ENCODE measurements around the gene ZC3H12D. TPM values are rescaled to one million over a fixed set of nuclear protein-coding genes. Genes with fewer than 3 reads are reported as not detected.
A peak's percentile ranks its signal among the peaks of the same experiment; 100 is the strongest.

ZC3H12D gene
- total and polyA plus RNA-seq, 2 of the 13 experiments (the other 11 are each of a cell fraction or from before 2014, with no cell fraction given): 1.2 to 2.7 TPM

- H3K9me3 ChIP-seq (ENCODE audit: low read length): no peaks in the 10 kb centered on the region
- no peak overlapping the region for H2AFZ ChIP-seq (ENCODE audit: low read length)
- H3K27ac ChIP-seq (ENCODE audit: extremely low read length, insufficient read depth, low read length): no peak overlapping the region
- peaks cover 17% of the 10 kb centered on the region for H3K4me1 ChIP-seq (ENCODE audit: insufficient read depth, low read length)
- no peaks in the 10 kb centered on the region for H3K79me2 ChIP-seq (ENCODE audit: insufficient read depth, low read length)
- no peak overlapping the region for H3K4me2 ChIP-seq (ENCODE audit: low read depth, low read length)
- ChIA-PET CTCF (ENCODE audit: low intra/inter-chr PET ratio, low total read pairs) (no interaction called here), POLR2A (no interaction called here)
- ATAC-seq (peak; percentile 6; the same call in 1 of the 3 replicates), DNase-seq (ENCODE audit: low spot score) (no peak), FAIRE-seq (no peak)
- no peaks in the 10 kb centered on the region for H3K36me3 ChIP-seq (replicated peaks in 1 of 2; ENCODE audit: control insufficient read depth in 1 of 2, insufficient read depth in 2 of 2, low read length in 2 of 2)
- no peaks in the 10 kb centered on the region for H3K27me3 ChIP-seq (ENCODE audit: control insufficient read depth in 1 of 2, insufficient read depth in 2 of 2, low read length in 2 of 2)
- no peak overlapping the region for H3K4me3 ChIP-seq (replicated peaks in 1 of 3; ENCODE audit: insufficient read depth in 1 of 3, low read depth in 2 of 3, low read length in 3 of 3)
- no TSS peak for BruUV-seq (replicated peaks)
- in situ Hi-C loops (cut with HindIII; ENCODE audit: extremely low pct_ligation_motif_present, low pct_unique_long_range_greater_than_20kb) (loop anchor here (10.0 kb wide), 1 partner anchor 861 kb away; no protein-coding TSS in a partner anchor), intact Hi-C loops (cut with micrococcal nuclease; ENCODE audit: unreplicated experiment) (no loop called here)
- 43% methylated on average over 8 of the region's 13 CpGs for WGBS (ENCODE audit: low lambda C conversion rate)
- H4K20me1 ChIP-seq (ENCODE audit: insufficient read depth, low read length): no peaks in the 10 kb centered on the region
- TF ChIP-seq CREB1 (IDR thresholded peaks at IDR 0.05) (peak; percentile 58; the same call in 1 of the 2 replicates), CREB1 (CRISPR knock-in tag; IDR thresholded peaks at IDR 0.05) (no peak), SIN3B (IDR thresholded peaks at IDR 0.05; ENCODE audit: low read length) (no peak), AKAP8 (CRISPR knock-in tag; IDR thresholded peaks at IDR 0.05) (no peak), PBX2 (CRISPR knock-in tag; IDR thresholded peaks at IDR 0.05) (no peak)
- H3K9ac ChIP-seq (ENCODE audit: insufficient read depth, low read depth, low read length): no peak overlapping the region
Measured at GRCh38 chr6:149435919-149436586, 48.8 kb downstream of the ZC3H12D start.

DNA sequence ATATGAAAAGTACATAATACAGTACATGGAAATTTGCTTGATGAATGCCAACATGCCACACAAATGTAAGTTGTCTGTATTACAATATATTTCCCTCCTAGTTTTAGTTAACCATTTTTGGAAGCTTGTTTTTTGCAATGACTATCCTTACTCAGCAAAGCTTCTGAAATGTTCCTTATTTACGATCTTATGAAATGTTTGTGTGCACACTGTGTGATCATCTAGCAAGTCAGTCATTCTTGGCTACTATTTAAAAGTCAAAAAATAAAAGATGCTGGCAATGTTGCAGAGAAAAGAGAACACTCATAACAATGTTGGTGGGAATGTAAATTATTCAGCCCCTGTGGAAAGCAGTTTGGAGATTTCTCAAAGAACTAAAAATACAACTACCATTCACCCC is 50.9 kb downstream of the ZC3H12D start:
- ChIA-PET CTCF (ENCODE audit: low intra/inter-chr PET ratio, low total read pairs) (interaction anchor here (1.3 kb wide), 1 partner anchor 405 kb away, joined by 3 read pairs; no protein-coding TSS in a partner anchor), POLR2A (no interaction called here)
- no peak for FAIRE-seq
- H3K9me3 ChIP-seq (ENCODE audit: low read length): no peaks in the 10 kb centered on the region
- H3K4me1 ChIP-seq (ENCODE audit: insufficient read depth, low read length): peaks cover 18% of the 10 kb centered on the region
- peaks cover 2 to 9% of the 10 kb centered on the region in 2 experiments; a peak in 4 of 5 replicates for H3K27me3 ChIP-seq (ENCODE audit: control insufficient read depth in 1 of 2, insufficient read depth in 2 of 2, low read length in 2 of 2)
- no TSS peak for BruUV-seq (replicated peaks)
- H4K20me1 ChIP-seq (ENCODE audit: insufficient read depth, low read length): no peaks in the 10 kb centered on the region
- 33% methylated on average over 1 of the region's 1 CpG for WGBS (ENCODE audit: low lambda C conversion rate)
- H3K9ac ChIP-seq (ENCODE audit: insufficient read depth, low read depth, low read length): no peak overlapping the region
- no peaks in the 10 kb centered on the region for H3K79me2 ChIP-seq (ENCODE audit: insufficient read depth, low read length)
- no peak overlapping the region for H3K27ac ChIP-seq (ENCODE audit: extremely low read length, insufficient read depth, low read length)
- TF ChIP-seq ZNF558 (CRISPR knock-in tag; IDR thresholded peaks at IDR 0.05; ENCODE audit: borderline replicate concordance) (no peak), PRDM4 (CRISPR knock-in tag; IDR thresholded peaks at IDR 0.05; ENCODE audit: borderline replicate concordance) (no peak), GTF3A (CRISPR knock-in tag; conservative IDR thresholded peaks at IDR 0.05) (no peak), MYNN (CRISPR knock-in tag; IDR thresholded peaks at IDR 0.05; ENCODE audit: low read depth) (no peak), ZNF670 (CRISPR knock-in tag; IDR thresholded peaks at IDR 0.05; ENCODE audit: borderline replicate concordance) (no peak), ZNF549 (CRISPR knock-in tag; IDR thresholded peaks at IDR 0.05) (no peak), MLLT10 (CRISPR knock-in tag; IDR thresholded peaks at IDR 0.05) (no peak), ZNF256 (CRISPR knock-in tag; conservative IDR thresholded peaks at IDR 0.05) (no peak)
- H2AFZ ChIP-seq (ENCODE audit: low read length): no peak overlapping the region
- no peaks in the 10 kb centered on the region for H3K36me3 ChIP-seq (replicated peaks in 1 of 2; ENCODE audit: control insufficient read depth in 1 of 2, insufficient read depth in 2 of 2, low read length in 2 of 2)
- H3K4me3 ChIP-seq (replicated peaks in 1 of 3; ENCODE audit: insufficient read depth in 1 of 3, low read depth in 2 of 3, low read length in 3 of 3): no peak overlapping the region
- intact Hi-C loops (cut with micrococcal nuclease; ENCODE audit: unreplicated experiment): loop anchor here (5.0 kb wide), 3 partner anchors 83 to 857 kb away; no protein-coding TSS in a partner anchor
- ATAC-seq: no peak
- H3K4me2 ChIP-seq (ENCODE audit: low read depth, low read length): no peak overlapping the region
- no peak for DNase-seq (ENCODE audit: low spot score)
- in situ Hi-C loops (cut with HindIII; ENCODE audit: extremely low pct_ligation_motif_present, low pct_unique_long_range_greater_than_20kb): loop anchor here (10.0 kb wide), 1 partner anchor 859 kb away; no protein-coding TSS in a partner anchor

Measured in HepG2 (cell line).